MCF 10A (cell line): Measurements from ENCODE around the gene ACOT7. TPM values are rescaled to one million over a fixed set of nuclear protein-coding genes. Genes with fewer than 3 reads are reported as not detected.

ENCODE experiments used
- BruUV-seq: library from RNA; stranded (reverse); fragments of 400-500 nt; replicated peaks from 2 replicates; lab custom pipeline; 2021; lab: Mats Ljungman, UMichigan
- CTCF ChIA-PET: fragments of 300-600 bp; sonication (Branson Sonifier 250); formaldehyde crosslinking; extraction: SDS; loops from one replicate; lab custom pipeline; 2021; ENCODE audit warnings: antibody characterized with exemption, inconsistent platforms; lab: Yijun Ruan, JAX
- POLR2A ChIA-PET: fragments of 300-600, 350-650 bp; sonication (Branson Sonifier 250); formaldehyde crosslinking; extraction: SDS; loops from one replicate; lab custom pipeline; 2020; ENCODE audit warnings: antibody characterized with exemption, inconsistent platforms; lab: Yijun Ruan, JAX
- DNase-seq: peaks from one replicate; pipeline ENCODE4 v3.0.0-alpha.2; 2018; ENCODE audit not compliant: unreplicated experiment
- H3K27ac Mint-ChIP-seq: one replicate; pipeline ENCODE4 v1.8.0; 2022; ENCODE audit warnings: mild to moderate bottlenecking, low read depth, mixed read lengths; ENCODE audit not compliant: unreplicated experiment
- H3K27me3 Mint-ChIP-seq: one replicate; pipeline ENCODE4 v1.8.0; 2022; ENCODE audit warnings: mixed read lengths; ENCODE audit not compliant: insufficient read depth, unreplicated experiment
- H3K36me3 Mint-ChIP-seq: one replicate; pipeline ENCODE4 v1.8.0; 2022; ENCODE audit warnings: mild to moderate bottlenecking, moderate library complexity, mixed read lengths; ENCODE audit not compliant: insufficient read depth, unreplicated experiment
- H3K4me1 Mint-ChIP-seq: one replicate; pipeline ENCODE4 v1.8.0; 2022; ENCODE audit warnings: mixed read lengths; ENCODE audit not compliant: insufficient read depth, unreplicated experiment
- H3K4me3 Mint-ChIP-seq: one replicate; pipeline ENCODE4 v1.8.0; 2022; ENCODE audit warnings: mild to moderate bottlenecking, moderate library complexity, mixed read lengths; ENCODE audit not compliant: unreplicated experiment
- H3K9me3 Mint-ChIP-seq: one replicate; pipeline ENCODE4 v1.8.0; 2022; ENCODE audit warnings: mixed read lengths; ENCODE audit not compliant: unreplicated experiment
- CTCF ChIP-seq: fragments of 200-600 bp; IDR thresholded peaks from one replicate; pipeline ENCODE4 v1.8.0; 2022; ENCODE audit warnings: antibody characterized with exemption, mild to moderate bottlenecking; ENCODE audit not compliant: unreplicated experiment
- intact Hi-C: fragments of 100-400 bp; cut with micrococcal nuclease; formaldehyde crosslinking; loops from 2 replicates; pipeline ENCODE4 v1.14.1; 2022
- total RNA-seq: library from RNA; stranded (reverse); gene quantifications from 2 replicates; pipeline ENCODE4 v1.2.3, GENCODE V29; 2022

Gene ACOT7
- total RNA-seq, 1 experiment from 2014 or later = 117 TPM

- BruUV-seq = no TSS peak
- ChIA-PET POLR2A (no interaction called here), CTCF (interaction anchor here (0.6 to 1.7 kb wide), 3 partner anchors 8 to 1564 kb away, joined by 3 to 6 read pairs (median 6); no protein-coding TSS in a partner anchor)
- TF ChIP-seq CTCF = no peak
- no peaks in the 10 kb centered on the region for H3K27me3 Mint-ChIP-seq
- intact Hi-C loops = no loop called here
- H3K4me3 Mint-ChIP-seq = no peak overlapping the region
- H3K36me3 Mint-ChIP-seq = peaks cover 12% of the 10 kb centered on the region
- H3K9me3 Mint-ChIP-seq = no peaks in the 10 kb centered on the region
- no peak overlapping the region for H3K27ac Mint-ChIP-seq
- DNase-seq = no peak
- H3K4me1 Mint-ChIP-seq = no peaks in the 10 kb centered on the region
Measured at GRCh38 chr1:6276811-6277555, 116.6 kb downstream of the ACOT7 start.

- H3K4me3 Mint-ChIP-seq = no peak overlapping the region
Measured at GRCh38 chr1:6275826-6276782, 117.5 kb downstream of the ACOT7 start.

GRCh38 chr1:6274622-6275139, 118.9 kb downstream of the ACOT7 start:
- Mint-ChIP-seq H3K27me3 (no peaks in the 10 kb centered on the region), H3K9me3 (no peaks in the 10 kb centered on the region), H3K36me3 (peaks cover 16% of the 10 kb centered on the region), H3K4me3 (no peak overlapping the region), H3K4me1 (no peaks in the 10 kb centered on the region), H3K27ac (no peak overlapping the region)
- DNase-seq = no peak
- no TSS peak for BruUV-seq
- POLR2A ChIA-PET = no interaction called here
- intact Hi-C loops = no loop called here
- no peak for TF ChIP-seq CTCF
- CTCF ChIA-PET = no interaction called here

More at GRCh38 chr1:6275826-6276782, 117.5 kb downstream of the ACOT7 start:
- Mint-ChIP-seq H3K4me1 (no peaks in the 10 kb centered on the region), H3K9me3 (no peaks in the 10 kb centered on the region), H3K36me3 (peaks cover 12% of the 10 kb centered on the region), H3K27ac (no peak overlapping the region), H3K27me3 (no peaks in the 10 kb centered on the region)
- DNase-seq = no peak
- intact Hi-C loops = no loop called here
- no peak for TF ChIP-seq CTCF
- ChIA-PET POLR2A (no interaction called here), CTCF (interaction anchor here (0.5 to 1.7 kb wide), 5 partner anchors 9 to 1565 kb away, joined by 3 to 6 read pairs (median 3); no protein-coding TSS in a partner anchor)
- no TSS peak for BruUV-seq
